Loucy (cell line): ENCODE data around the gene RAD51B.

Source experiments
- EZH2phosphoT487 ChIP-seq: fragments of 200-600 bp; IDR thresholded peaks from 2 replicates; pipeline ENCODE4 v1.6.1; 2018; ENCODE audit warnings: antibody characterized with exemption, mild to moderate bottlenecking, moderate library complexity, borderline replicate concordance
- TF ChIP-seq, protein P1 (sequence below): fragments of 200-600 bp; sonication (generic); conservative IDR thresholded peaks from 2 replicates; pipeline ENCODE4 v1.5.1; 2014; ENCODE audit warnings: mild to moderate bottlenecking, antibody characterized with exemption, low read length

DNA sequence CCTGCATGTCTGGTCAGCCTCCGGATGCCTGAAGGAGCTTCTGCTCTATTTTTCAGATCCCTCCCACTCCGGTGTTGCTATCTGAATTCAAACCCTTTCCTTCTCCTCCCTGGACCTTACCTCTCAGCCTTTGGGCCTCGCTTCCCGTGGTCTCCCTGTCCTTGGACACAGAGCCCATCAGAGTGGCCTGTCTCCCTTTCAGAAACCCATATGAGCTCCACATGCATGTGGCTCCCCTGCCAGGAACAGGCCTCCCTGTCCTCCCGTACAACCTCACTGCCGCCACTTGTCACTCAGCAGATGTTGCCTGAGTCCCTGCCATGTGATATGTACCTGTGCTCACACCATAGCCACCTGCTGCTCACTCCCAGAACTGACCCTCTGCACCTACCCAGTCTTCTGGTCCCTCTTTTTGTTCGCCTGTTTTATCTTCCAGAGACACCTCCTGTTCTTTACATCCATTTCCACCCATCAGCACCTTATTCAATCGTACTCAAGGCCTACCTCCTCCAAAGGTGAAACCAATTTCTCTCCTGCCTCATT is 790.7 kb downstream of the RAD51B start:
- TF ChIP-seq, protein P1, sequence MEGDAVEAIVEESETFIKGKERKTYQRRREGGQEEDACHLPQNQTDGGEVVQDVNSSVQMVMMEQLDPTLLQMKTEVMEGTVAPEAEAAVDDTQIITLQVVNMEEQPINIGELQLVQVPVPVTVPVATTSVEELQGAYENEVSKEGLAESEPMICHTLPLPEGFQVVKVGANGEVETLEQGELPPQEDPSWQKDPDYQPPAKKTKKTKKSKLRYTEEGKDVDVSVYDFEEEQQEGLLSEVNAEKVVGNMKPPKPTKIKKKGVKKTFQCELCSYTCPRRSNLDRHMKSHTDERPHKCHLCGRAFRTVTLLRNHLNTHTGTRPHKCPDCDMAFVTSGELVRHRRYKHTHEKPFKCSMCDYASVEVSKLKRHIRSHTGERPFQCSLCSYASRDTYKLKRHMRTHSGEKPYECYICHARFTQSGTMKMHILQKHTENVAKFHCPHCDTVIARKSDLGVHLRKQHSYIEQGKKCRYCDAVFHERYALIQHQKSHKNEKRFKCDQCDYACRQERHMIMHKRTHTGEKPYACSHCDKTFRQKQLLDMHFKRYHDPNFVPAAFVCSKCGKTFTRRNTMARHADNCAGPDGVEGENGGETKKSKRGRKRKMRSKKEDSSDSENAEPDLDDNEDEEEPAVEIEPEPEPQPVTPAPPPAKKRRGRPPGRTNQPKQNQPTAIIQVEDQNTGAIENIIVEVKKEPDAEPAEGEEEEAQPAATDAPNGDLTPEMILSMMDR, result peak; percentile 35
- TF ChIP-seq EZH2phosphoT487, result no peak
